Forelimb muscle (tissue), 1 donor: ENCODE measurements around the gene MON1A. TPM values are rescaled to one million over a fixed set of nuclear protein-coding genes. Genes with fewer than 3 reads are reported as not detected.

ENCODE experiments used
- polyA plus RNA-seq: library from polyadenylated mRNA; unstranded; fragments of 120-200 nt; gene quantifications from one replicate; pipeline ENCODE4 v1.2.1, GENCODE V29; 2013; ENCODE audit not compliant: insufficient read length

MON1A gene
- polyA plus RNA-seq, 1 donor = 5.8 TPM

Other genes with a start within 250 kb of the MON1A start
- 8.6 TPM for gene MST1, start 240.3 kb downstream of the MON1A start, polyA plus RNA-seq
- 42.5 TPM for gene RNF123, start 240.3 kb downstream of the MON1A start, polyA plus RNA-seq
- 2.7 TPM for gene AMIGO3, start 210.1 kb downstream of the MON1A start, polyA plus RNA-seq
- 10.8 TPM for gene GMPPB, start 205.9 kb downstream of the MON1A start, polyA plus RNA-seq
- gene IP6K1, start 143.3 kb downstream of the MON1A start, polyA plus RNA-seq = 22.6 TPM
- 0.25 TPM for gene CDHR4, start 129.9 kb downstream of the MON1A start, polyA plus RNA-seq
- 6.8 TPM for gene INKA1, start 126.5 kb downstream of the MON1A start, polyA plus RNA-seq
- 18.3 TPM for gene UBA7, start 115.9 kb downstream of the MON1A start, polyA plus RNA-seq
- gene TRAIP, start 73.2 kb downstream of the MON1A start, polyA plus RNA-seq = 4.3 TPM
- 0.13 TPM for gene CAMKV, start 59.9 kb downstream of the MON1A start, polyA plus RNA-seq
- gene MST1R, start 25.9 kb downstream of the MON1A start, polyA plus RNA-seq = 2.4 TPM
- 79.4 TPM for gene RBM6, start 10.3 kb upstream of the MON1A start, polyA plus RNA-seq
- gene RBM5, start 159.1 kb upstream of the MON1A start, polyA plus RNA-seq = 171 TPM
- gene SEMA3F, start 225.5 kb upstream of the MON1A start, polyA plus RNA-seq = 9.0 TPM